ENCODE results near the gene SIGLECL1.

GRCh38 chr19:51277112-51277511 is 26.2 kb downstream of the SIGLECL1 start:
- TF ChIP-seq CTCF (IDR thresholded peaks at IDR 0.05; ENCODE audit: low read depth, low read length) (no peak), MYC (IDR thresholded peaks at IDR 0.05; ENCODE audit: low read depth, low read length) (no peak)
